Smooth muscle cell (in vitro differentiated cells): ENCODE measurements around the gene TNS4. TPM values are rescaled to one million over a fixed set of nuclear protein-coding genes. Genes with fewer than 3 reads are reported as not detected.

ENCODE experiments used
- DNase-seq: peaks from one replicate; lab custom pipeline; 2025; ENCODE audit not compliant: unreplicated experiment; lab: John Stamatoyannopoulos, UW
- H2AFZ ChIP-seq: fragments of 200-600 bp; sonication (generic); 2 replicates; pipeline ENCODE4 v1.6.0; 2016; ENCODE audit warnings: antibody characterized with exemption, low read depth, mild to moderate bottlenecking
- H3F3A ChIP-seq: fragments of 200-600 bp; sonication (generic); 2 replicates; pipeline ENCODE4 v1.6.0; 2017; ENCODE audit warnings: antibody characterized with exemption, low read depth
- H3K27ac ChIP-seq: fragments of 200-600 bp; sonication (generic); 2 replicates; pipeline ENCODE4 v1.5.1; 2016; ENCODE audit warnings: low read depth, mild to moderate bottlenecking
- H3K27me3 ChIP-seq: fragments of 200-600 bp; sonication (generic); 2 replicates; pipeline ENCODE4 v1.6.1; 2016; ENCODE audit warnings: low read depth, mild to moderate bottlenecking
- H3K36me3 ChIP-seq: fragments of 200-600 bp; sonication (generic); 2 replicates; pipeline ENCODE4 v1.5.1; 2016; ENCODE audit warnings: low read depth
- H3K4me1 ChIP-seq: fragments of 200-600 bp; sonication (generic); 2 replicates; pipeline ENCODE4 v1.5.1; 2016; ENCODE audit warnings: low read depth
- H3K4me2 ChIP-seq: fragments of 200-600 bp; sonication (generic); 2 replicates; pipeline ENCODE4 v1.6.0; 2016; ENCODE audit warnings: mild to moderate bottlenecking
- H3K4me3 ChIP-seq: fragments of 200-600 bp; sonication (generic); 2 replicates; pipeline ENCODE4 v1.5.1; 2016; ENCODE audit warnings: mild to moderate bottlenecking
- H3K79me2 ChIP-seq: fragments of 200-600 bp; sonication (generic); 2 replicates; pipeline ENCODE4 v1.6.0; 2016; ENCODE audit warnings: low read depth, mild to moderate bottlenecking
- H3K9ac ChIP-seq: fragments of 200-600 bp; sonication (generic); 2 replicates; pipeline ENCODE4 v1.6.0; 2016; ENCODE audit warnings: low read depth
- H3K9me3 ChIP-seq: fragments of 200-600 bp; sonication (generic); replicated peaks from 2 replicates; pipeline ENCODE4 v1.5.1; 2016; ENCODE audit warnings: low read depth
- H4K20me1 ChIP-seq: fragments of 200-600 bp; sonication (generic); 2 replicates; pipeline ENCODE4 v1.6.0; 2016; ENCODE audit warnings: low read depth
- WGBS: methylation state at CpG from one replicate; pipeline ENCODE4 v1.1.7; 2016; ENCODE audit warnings: low lambda C conversion rate; 5-methylcytosine and 5-hydroxymethylcytosine counted together
- polyA plus RNA-seq: library from polyadenylated mRNA; unstranded; fragments of >200 nt; fragmentation: Nextera tagmentation; extraction: Ambion mirVana; gene quantifications from 2 replicates; pipeline ENCODE4 v1.2.1, GENCODE V29; 2016
- total RNA-seq: library from RNA; depleted of rRNA; stranded (reverse); fragments of >200 nt; gene quantifications from 2 replicates; pipeline ENCODE4 v1.2.3, GENCODE V29; 2014
- TF ChIP-seq, protein P1 (sequence below): fragments of 200-600 bp; sonication (generic); IDR thresholded peaks from 2 replicates; pipeline ENCODE4 v1.5.1; 2017; ENCODE audit warnings: borderline replicate concordance, mild to moderate bottlenecking, antibody characterized with exemption; ENCODE audit not compliant: insufficient read depth, poor library complexity, severe bottlenecking

The TNS4 gene
- total and polyA plus RNA-seq, 2 experiments from 2014 or later = 0.13 to 1.2 TPM

GRCh38 chr17:40535924-40536294 is 34.5 kb upstream of the TNS4 start:
- peak overlapping the region; percentile 52 for H2AFZ ChIP-seq
- no peaks in the 10 kb centered on the region for H4K20me1 ChIP-seq
- no peaks in the 10 kb centered on the region for H3K27me3 ChIP-seq
- H3K9me3 ChIP-seq = no peaks in the 10 kb centered on the region
- no peaks in the 10 kb centered on the region for H3K36me3 ChIP-seq
- 48% methylated on average over 3 of the region's 3 CpGs for WGBS
- H3K4me3 ChIP-seq = no peak overlapping the region
- peak overlapping the region; percentile 70 for H3K27ac ChIP-seq
- H3K4me1 ChIP-seq = no peaks in the 10 kb centered on the region
- DNase-seq = no peak
- peaks cover 6% of the 10 kb centered on the region for H3F3A ChIP-seq
- H3K79me2 ChIP-seq = no peaks in the 10 kb centered on the region
- TF ChIP-seq, protein P1, sequence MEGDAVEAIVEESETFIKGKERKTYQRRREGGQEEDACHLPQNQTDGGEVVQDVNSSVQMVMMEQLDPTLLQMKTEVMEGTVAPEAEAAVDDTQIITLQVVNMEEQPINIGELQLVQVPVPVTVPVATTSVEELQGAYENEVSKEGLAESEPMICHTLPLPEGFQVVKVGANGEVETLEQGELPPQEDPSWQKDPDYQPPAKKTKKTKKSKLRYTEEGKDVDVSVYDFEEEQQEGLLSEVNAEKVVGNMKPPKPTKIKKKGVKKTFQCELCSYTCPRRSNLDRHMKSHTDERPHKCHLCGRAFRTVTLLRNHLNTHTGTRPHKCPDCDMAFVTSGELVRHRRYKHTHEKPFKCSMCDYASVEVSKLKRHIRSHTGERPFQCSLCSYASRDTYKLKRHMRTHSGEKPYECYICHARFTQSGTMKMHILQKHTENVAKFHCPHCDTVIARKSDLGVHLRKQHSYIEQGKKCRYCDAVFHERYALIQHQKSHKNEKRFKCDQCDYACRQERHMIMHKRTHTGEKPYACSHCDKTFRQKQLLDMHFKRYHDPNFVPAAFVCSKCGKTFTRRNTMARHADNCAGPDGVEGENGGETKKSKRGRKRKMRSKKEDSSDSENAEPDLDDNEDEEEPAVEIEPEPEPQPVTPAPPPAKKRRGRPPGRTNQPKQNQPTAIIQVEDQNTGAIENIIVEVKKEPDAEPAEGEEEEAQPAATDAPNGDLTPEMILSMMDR = no peak
- peak overlapping the region; percentile 32 for H3K9ac ChIP-seq
- H3K4me2 ChIP-seq = peak overlapping the region; percentile 25

GRCh38 chr17:40535438-40535837 is 34.0 kb upstream of the TNS4 start:
- no peaks in the 10 kb centered on the region for H3K4me1 ChIP-seq
- H3K36me3 ChIP-seq = no peaks in the 10 kb centered on the region

GRCh38 chr17:40534371-40535189 is 33.2 kb upstream of the TNS4 start:
- TF ChIP-seq, protein P1 = no peak
- Histone ChIP-seq H3K4me3 (no peak overlapping the region), H3K9ac (no peak overlapping the region), H3K4me2 (no peak overlapping the region), H3K27me3 (no peaks in the 10 kb centered on the region), H3K79me2 (no peaks in the 10 kb centered on the region), H3K4me1 (no peaks in the 10 kb centered on the region), H3K9me3 (no peaks in the 10 kb centered on the region), H2AFZ (no peak overlapping the region), H4K20me1 (no peaks in the 10 kb centered on the region), H3K27ac (peak overlapping the region; percentile 39), H3F3A (peaks cover 6% of the 10 kb centered on the region), H3K36me3 (no peaks in the 10 kb centered on the region)
- 83% methylated on average over 11 of the region's 11 CpGs for WGBS
- DNase-seq = no peak

More at GRCh38 chr17:40535438-40535837, 34.0 kb upstream of the TNS4 start:
- no peaks in the 10 kb centered on the region for H3K79me2 ChIP-seq
- WGBS = 90% methylated on average over 4 of the region's 4 CpGs
- H3K27me3 ChIP-seq = no peaks in the 10 kb centered on the region
- H3K9me3 ChIP-seq = no peaks in the 10 kb centered on the region
- no peak overlapping the region for H3K4me2 ChIP-seq
- H2AFZ ChIP-seq = no peak overlapping the region
- H3K4me3 ChIP-seq = no peak overlapping the region
- no peak overlapping the region for H3K9ac ChIP-seq
- DNase-seq = no peak
- H4K20me1 ChIP-seq = no peaks in the 10 kb centered on the region
- H3K27ac ChIP-seq = no peak overlapping the region
- peaks cover 6% of the 10 kb centered on the region for H3F3A ChIP-seq
- TF ChIP-seq, protein P1 = no peak

DNA sequence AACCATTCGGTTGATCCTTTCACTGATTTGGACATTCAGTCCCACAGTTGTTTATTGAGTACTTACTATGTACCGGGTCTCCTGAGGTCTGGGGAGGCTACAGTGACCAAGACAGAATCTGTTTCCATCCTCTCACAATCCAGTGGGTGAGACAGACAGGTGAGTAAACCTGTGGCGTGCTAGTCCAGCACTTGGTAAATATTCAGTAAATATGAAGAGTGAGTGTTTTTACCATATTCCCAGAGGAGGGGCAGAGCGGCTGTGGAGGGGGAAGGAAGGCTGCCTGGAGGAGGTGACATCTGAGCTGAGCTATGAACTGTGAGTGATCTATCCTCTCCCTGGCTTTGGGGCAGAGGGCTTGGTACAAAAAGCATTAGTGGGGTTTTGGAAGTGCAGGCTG is 32.5 kb upstream of the TNS4 start:
- H3K9ac ChIP-seq = no peak overlapping the region
- no peak overlapping the region for H2AFZ ChIP-seq
- DNase-seq = no peak
- no peaks in the 10 kb centered on the region for H3K27me3 ChIP-seq
- 80% methylated on average over 4 of the region's 4 CpGs for WGBS
- no peak overlapping the region for H3K4me3 ChIP-seq
- no peaks in the 10 kb centered on the region for H3K4me1 ChIP-seq
- H3K36me3 ChIP-seq = no peaks in the 10 kb centered on the region
- H3F3A ChIP-seq = peaks cover 6% of the 10 kb centered on the region
- no peak overlapping the region for H3K4me2 ChIP-seq
- TF ChIP-seq, protein P1 = no peak
- no peaks in the 10 kb centered on the region for H3K9me3 ChIP-seq
- no peaks in the 10 kb centered on the region for H4K20me1 ChIP-seq
- peak overlapping the region; percentile 39 for H3K27ac ChIP-seq
- H3K79me2 ChIP-seq = no peaks in the 10 kb centered on the region
